ENCODE measurements around the gene DEF6.
"Not testable (repeated sequence)": the region's sequence is repeated elsewhere in the genome, so short reads cannot be mapped to it uniquely, and the experiment has no call there.

DEF6 gene

DNA sequence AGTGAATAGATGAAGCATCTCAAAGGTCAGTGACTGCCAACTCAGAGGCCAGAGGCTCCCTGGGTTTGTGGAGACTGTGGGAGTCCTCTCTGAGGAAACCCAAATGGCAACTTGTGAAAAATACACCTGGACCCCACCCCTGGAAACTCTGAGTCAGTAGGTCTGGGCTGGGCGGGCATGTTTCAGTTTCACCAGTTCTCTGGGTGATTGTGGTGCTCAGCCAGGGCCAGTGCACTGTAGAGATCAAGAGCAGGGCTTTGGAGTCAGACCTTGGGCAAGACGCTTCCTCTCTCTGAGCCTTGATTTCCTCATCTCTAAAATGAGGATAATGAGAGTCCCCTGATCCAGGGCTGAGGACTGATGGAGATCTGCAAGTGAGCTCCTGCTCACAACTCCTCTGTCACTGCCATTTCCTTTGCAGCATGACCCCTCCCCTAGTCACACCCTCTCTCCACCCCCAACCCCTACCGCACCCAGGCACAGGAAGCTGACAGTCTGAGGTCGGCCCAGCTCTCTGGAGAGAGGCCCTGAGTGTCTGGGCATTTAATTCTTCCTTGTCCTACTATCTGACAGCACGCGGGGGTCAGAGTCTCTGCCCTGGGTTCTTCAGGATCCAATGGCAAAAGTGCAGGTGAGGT is 5.1 kb downstream of the DEF6 start:
- peak; percentile 82 for DNase-seq (ENCODE audit: extremely low spot score)
- ChIA-PET CTCF (interaction anchor here (1.0 to 1.7 kb wide), 6 partner anchors 9 to 148 kb away, joined by 3 to 7 read pairs (median 4); partner anchors contain the start of gene PPARD), POLR2A (interaction anchor here (0.6 kb wide), 1 partner anchor 15 kb away, joined by 3 read pairs; no protein-coding TSS in a partner anchor)
- TF ChIP-seq, protein P1, sequence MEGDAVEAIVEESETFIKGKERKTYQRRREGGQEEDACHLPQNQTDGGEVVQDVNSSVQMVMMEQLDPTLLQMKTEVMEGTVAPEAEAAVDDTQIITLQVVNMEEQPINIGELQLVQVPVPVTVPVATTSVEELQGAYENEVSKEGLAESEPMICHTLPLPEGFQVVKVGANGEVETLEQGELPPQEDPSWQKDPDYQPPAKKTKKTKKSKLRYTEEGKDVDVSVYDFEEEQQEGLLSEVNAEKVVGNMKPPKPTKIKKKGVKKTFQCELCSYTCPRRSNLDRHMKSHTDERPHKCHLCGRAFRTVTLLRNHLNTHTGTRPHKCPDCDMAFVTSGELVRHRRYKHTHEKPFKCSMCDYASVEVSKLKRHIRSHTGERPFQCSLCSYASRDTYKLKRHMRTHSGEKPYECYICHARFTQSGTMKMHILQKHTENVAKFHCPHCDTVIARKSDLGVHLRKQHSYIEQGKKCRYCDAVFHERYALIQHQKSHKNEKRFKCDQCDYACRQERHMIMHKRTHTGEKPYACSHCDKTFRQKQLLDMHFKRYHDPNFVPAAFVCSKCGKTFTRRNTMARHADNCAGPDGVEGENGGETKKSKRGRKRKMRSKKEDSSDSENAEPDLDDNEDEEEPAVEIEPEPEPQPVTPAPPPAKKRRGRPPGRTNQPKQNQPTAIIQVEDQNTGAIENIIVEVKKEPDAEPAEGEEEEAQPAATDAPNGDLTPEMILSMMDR (IDR thresholded peaks at IDR 0.05; ENCODE audit: control extremely low read depth, extremely low read depth, low read depth, missing control alignments) = no peak

DNA sequence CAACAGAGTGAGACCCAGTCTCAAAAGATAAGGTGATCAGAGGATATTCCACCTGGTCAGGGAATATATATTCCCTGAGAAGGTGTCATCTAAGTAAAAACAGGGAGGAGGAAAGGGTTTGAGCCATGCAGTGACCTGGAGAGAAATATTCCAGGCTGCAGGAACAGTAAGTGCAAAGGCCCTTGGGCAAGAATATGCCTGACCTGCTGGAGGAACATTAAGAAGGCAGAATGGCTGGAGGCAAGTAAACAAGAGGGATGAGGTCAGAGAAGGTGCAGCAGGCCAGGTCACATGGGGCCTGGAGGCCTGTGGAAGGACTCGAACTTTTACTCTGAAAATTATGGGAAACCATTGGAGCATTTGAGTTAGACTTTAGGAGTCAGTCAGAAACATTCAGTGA is 6.7 kb downstream of the DEF6 start:
- CTCF ChIA-PET = interaction anchor here (1.4 to 1.7 kb wide), 3 partner anchors 24 to 163 kb away, joined by 3 to 5 read pairs (median 3); no protein-coding TSS in a partner anchor
- POLR2A ChIA-PET = no interaction called here

DNA sequence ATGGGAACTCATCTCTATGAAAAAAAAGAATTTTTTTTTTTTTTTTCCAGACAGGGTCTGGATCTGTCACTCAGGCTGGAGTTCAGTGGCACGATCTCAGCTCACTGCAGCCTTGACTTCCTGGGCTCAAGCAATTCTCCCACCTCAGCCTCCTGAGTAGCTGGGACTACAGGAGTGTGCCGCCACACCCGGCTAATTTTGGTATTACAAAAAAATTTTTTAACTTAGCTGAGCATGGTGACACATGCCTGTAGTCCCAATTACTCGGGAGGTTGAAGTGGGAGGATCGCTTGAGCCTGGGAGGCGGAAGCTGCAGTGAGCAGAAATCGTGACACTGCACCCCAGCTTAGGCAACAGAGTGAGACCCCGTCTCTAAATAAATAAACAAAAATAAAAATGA is 7.5 kb downstream of the DEF6 start:
- no peak for DNase-seq (ENCODE audit: extremely low spot score)
- ChIA-PET CTCF (interaction anchor here (0.8 to 1.4 kb wide), 3 partner anchors 23 to 162 kb away, joined by 3 to 4 read pairs (median 3); no protein-coding TSS in a partner anchor), POLR2A (no interaction called here)
- TF ChIP-seq, protein P1 (IDR thresholded peaks at IDR 0.05; ENCODE audit: control extremely low read depth, extremely low read depth, low read depth, missing control alignments) = no peak

More for the DNA sequence above, 6.7 kb downstream of the DEF6 start:
- no peak for DNase-seq (ENCODE audit: extremely low spot score)
- TF ChIP-seq, protein P1 (IDR thresholded peaks at IDR 0.05; ENCODE audit: control extremely low read depth, extremely low read depth, low read depth, missing control alignments) = no peak

DNA sequence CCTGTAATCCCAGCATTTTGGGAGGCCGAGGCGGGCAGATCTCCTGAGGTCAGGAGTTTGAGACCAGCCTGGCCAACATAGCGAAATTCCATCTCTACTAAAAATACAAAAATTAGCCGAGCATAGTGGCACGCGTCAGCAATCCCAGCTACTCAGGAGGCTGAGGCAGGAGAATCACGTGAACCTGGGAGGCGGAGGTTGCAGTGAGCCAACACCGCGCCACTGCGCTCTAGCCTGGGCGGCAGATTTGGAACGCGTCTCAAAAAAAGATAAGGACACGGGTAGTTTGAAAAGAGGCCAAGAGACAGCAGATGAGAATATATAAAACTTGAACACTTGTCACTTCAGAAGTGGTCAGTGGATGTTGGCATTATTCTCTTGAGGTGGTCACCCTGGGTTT is 9.5 kb downstream of the DEF6 start:
- DNase-seq (ENCODE audit: extremely low spot score); POLR2A ChIA-PET: not testable (repeated sequence)

DNA sequence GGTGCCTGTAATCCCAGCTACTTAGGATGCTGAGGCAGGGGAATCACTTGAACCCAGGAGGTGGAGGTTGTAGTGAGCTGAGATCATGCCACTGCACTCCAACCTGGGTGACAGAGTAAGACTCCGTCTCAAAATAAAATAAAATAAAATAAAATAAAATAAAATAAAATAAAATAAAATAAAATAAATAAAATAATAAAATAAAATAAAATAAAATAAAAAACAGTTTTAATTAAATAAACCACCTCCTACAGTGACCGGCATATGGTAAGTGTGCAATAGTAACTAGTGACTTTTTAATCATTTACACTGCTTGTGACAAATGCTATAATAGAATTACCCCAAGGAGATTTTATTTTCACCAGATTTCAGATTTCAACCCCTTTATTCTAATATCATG is 10.9 kb downstream of the DEF6 start:
- DNase-seq (ENCODE audit: extremely low spot score); POLR2A ChIA-PET: not testable (repeated sequence)
- CTCF ChIA-PET = interaction anchor here (1.4 kb wide), 1 partner anchor 11 kb away, joined by 3 read pairs; no protein-coding TSS in a partner anchor

More for the DNA sequence above, 9.5 kb downstream of the DEF6 start:
- CTCF ChIA-PET = not testable (repeated sequence)

DNA sequence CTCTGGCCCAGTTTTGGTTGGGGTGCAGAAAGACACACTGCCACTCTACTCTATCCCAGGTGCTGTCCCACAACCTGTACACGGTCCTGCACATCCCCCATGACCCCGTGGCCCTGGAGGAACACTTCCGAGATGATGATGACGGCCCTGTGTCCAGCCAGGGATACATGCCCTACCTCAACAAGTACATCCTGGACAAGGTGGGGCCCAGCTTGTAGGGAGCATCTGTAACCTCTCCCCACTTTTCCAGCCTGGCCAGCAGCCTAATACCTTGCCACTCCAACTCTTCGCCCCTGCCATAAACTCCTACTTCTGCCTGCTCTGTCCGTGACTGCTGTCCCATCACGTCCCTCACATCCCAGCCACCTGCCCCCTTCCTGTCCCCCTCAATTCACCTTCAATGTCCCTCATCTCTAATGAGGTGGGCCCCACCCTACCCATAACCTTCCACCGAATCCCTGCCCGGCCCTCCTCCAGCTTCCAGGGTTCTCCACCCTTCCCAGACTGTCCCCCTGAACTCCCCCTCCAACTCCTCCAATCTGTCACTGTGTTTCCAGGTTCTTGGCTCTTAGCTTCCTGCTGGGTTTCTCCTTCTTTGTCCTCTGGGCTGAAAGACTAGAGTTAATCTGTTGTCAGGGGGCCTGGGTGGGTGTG is 12.1 kb downstream of the DEF6 start:
- DNase-seq (ENCODE audit: extremely low spot score) = no peak
- TF ChIP-seq, protein P1 (IDR thresholded peaks at IDR 0.05; ENCODE audit: control extremely low read depth, extremely low read depth, low read depth, missing control alignments) = no peak
- ChIA-PET CTCF (interaction anchor here (0.7 to 1.9 kb wide), 7 partner anchors 8 to 18 kb away, joined by 3 to 8 read pairs (median 3); no protein-coding TSS in a partner anchor), POLR2A (interaction anchor here (0.6 kb wide), 2 partner anchors 99 to 827 kb away, joined by 3 to 4 read pairs; no protein-coding TSS in a partner anchor)

DNA sequence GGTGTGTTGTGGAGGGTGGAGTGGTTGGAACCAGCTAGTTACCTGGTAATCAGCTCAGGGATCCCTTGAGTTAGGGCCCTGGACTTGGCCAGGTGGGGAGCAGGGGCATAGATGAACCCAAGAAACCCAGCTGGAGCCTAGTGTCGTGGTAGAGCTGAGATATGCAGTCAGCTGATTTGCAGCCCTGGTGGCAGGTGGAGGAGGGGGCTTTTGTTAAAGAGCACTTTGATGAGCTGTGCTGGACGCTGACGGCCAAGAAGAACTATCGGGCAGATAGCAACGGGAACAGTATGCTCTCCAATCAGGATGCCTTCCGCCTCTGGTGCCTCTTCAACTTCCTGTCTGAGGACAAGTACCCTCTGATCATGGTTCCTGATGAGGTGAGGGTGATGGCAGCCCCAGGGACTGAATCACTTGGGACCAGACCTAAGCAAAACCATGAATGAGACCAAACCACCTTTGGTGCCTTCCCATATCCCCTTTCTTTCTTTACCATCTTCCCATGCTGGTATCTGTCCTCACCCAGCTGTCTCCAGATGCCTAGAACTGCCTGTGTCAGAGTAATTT is 12.7 kb downstream of the DEF6 start:
- no peak for DNase-seq (ENCODE audit: extremely low spot score)
- CTCF ChIA-PET = interaction anchor here (0.8 to 1.9 kb wide), 8 partner anchors 9 to 31 kb away, joined by 3 to 8 read pairs (median 4); partner anchors contain the start of gene PPARD

More for the DNA sequence above, 12.7 kb downstream of the DEF6 start:
- POLR2A ChIA-PET = interaction anchor here (0.6 kb wide), 1 partner anchor 99 kb away, joined by 3 read pairs; no protein-coding TSS in a partner anchor
- TF ChIP-seq, protein P1 (IDR thresholded peaks at IDR 0.05; ENCODE audit: control extremely low read depth, extremely low read depth, low read depth, missing control alignments) = no peak

Data from GM10248 (cell line).